Left hindlimb (tissue), 1 donor: Measurements from ENCODE around the gene CD99.
"Not testable (repeated sequence)": the region's sequence is repeated elsewhere in the genome, so short reads cannot be mapped to it uniquely, and the experiment has no call there.

Experiments
- DNase-seq: peaks from one replicate; pipeline ENCODE4 v3.0.0-alpha.2; 2018

Gene CD99

DNA sequence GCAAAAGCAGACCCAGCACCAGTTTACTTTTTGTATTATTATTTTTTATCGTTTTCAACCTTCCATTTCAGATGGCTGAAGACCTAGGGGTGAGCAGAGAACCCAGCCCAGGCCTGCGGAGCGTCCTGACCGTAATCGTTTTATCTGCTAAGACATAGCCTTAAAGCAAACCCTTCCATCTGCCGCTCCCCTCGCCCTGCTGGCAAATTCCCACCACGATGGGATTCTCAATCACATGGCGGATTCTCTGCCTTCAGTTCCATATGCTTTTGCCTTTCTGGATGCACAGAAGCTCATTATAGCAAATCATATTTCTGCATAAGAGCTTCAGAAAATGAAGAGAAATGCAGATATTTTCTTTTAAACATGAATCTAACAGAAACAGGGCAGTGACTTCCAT lies 42.2 kb downstream of the CD99 start:
- no peak for DNase-seq

GRCh38 chrX:2735270-2735669 lies 44.2 kb downstream of the CD99 start:
- DNase-seq, result no peak

DNA sequence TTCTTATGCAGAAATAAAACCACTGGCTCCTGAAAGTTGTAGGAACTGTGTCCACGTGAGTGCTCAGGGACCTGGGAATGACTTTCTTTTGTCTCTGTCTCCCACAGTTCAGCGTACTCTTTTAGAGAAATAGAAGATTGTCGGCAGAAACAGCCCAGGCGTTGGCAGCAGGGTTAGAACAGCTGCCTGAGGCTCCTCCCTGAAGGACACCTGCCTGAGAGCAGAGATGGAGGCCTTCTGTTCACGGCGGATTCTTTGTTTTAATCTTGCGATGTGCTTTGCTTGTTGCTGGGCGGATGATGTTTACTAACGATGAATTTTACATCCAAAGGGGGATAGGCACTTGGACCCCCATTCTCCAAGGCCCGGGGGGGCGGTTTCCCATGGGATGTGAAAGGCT lies 49.6 kb downstream of the CD99 start:
- DNase-seq, result no peak

- no peak for DNase-seq
Observed at GRCh38 chrX:2741386-2741785, 50.3 kb downstream of the CD99 start.

DNA sequence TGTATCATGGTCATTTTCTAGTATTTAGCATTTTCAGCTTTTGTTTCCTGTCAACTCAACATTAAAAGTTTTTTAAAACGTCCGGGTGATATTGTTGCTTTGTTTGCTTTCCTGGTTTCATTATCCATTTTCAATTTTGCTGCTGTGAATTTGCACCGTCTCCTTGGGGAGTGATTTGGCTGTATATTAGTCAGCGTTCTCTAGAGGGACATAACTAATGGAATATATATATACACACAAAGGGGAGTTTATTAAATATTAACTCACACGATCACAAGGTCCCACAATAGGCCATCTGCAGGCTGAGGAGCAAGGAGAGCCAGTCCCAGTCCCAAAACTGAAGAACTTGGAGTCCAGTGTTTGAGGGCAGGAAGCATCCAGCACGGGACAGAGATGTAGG lies 55.2 kb downstream of the CD99 start:
- not testable (repeated sequence) for DNase-seq

GRCh38 chrX:2748171-2748814 lies 57.2 kb downstream of the CD99 start:
- no peak for DNase-seq

DNA sequence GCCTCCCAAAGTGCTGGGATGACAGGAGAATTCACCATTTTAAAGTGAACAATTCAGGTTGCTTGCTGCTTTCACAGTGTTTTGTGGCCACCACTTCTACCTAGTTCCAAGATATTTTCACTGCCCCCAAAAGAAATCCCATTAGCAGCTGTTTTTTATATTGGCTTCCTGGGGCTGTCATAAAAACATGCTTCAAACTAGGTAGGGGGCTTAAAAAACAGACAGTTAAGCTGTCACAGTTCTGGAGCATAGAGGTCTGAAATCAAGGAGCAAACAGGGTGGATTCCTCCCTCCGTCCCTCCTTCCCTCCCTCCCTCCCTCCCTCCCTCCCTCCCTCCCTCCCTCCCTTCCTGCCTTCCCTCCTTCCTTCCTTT lies 57.7 kb downstream of the CD99 start:
- DNase-seq, result no peak

GRCh38 chrX:2751291-2751690 lies 60.2 kb downstream of the CD99 start:
- no peak for DNase-seq

DNA sequence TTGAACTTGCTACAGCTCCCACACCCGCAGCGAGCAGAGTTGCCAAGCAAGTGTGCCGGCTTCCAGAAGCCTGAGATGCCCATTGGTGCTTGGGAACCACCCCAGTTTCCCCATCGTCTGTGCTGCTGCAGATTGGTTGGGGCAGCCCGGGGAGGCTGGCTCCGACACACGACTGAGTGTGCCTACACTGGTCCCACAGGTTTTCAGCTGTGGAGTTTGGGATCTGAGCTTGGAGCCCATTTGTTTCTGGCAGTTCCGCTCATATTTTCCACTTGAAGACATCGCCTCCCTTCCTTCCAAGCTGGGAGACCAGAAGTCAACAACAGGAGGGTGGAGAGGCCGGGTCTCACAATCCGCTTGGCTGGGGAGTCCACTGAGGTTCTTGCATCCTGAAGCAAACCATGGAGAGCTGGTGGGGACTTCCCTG lies 60.8 kb downstream of the CD99 start, which contains the start of gene XG:
Gene XG, plus strand, starts transcription at position 167 of the 427 bp plus-strand sequence. Its CDS starts 235 bp downstream, at position 402.
- peak; percentile 48 for DNase-seq

GRCh38 chrX:2752441-2752840 lies 61.3 kb downstream of the CD99 start:
- not testable (repeated sequence) for DNase-seq

- DNase-seq, result not testable (repeated sequence)
Observed at GRCh38 chrX:2755163-2755715, 64.1 kb downstream of the CD99 start.

DNA sequence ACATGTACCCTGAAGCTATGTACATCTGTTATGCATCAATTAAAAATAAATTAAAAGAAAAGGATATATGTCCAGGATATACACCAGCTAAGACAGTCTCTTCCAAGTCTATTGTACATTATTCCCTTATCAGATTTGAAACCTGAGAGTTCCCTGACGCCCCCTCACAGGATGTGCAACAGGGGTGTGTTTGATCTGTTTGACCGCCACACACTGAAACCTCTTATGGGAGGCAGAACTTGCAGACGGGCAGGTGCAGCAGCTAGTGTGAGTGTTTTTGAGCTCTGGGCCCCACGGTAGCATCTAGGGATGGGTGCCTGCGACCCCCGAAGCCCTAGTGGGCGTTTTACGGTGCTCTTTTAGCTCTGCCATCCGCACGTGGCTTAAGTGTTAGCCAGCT lies 65.5 kb downstream of the CD99 start:
- DNase-seq, result no peak

- no peak for DNase-seq
Observed at GRCh38 chrX:2761246-2761645, 70.2 kb downstream of the CD99 start.

GRCh38 chrX:2762671-2763070 lies 71.6 kb downstream of the CD99 start:
- DNase-seq, result not testable (repeated sequence)

- DNase-seq, result not testable (repeated sequence)
Observed at GRCh38 chrX:2764766-2765548, 73.9 kb downstream of the CD99 start.

DNA sequence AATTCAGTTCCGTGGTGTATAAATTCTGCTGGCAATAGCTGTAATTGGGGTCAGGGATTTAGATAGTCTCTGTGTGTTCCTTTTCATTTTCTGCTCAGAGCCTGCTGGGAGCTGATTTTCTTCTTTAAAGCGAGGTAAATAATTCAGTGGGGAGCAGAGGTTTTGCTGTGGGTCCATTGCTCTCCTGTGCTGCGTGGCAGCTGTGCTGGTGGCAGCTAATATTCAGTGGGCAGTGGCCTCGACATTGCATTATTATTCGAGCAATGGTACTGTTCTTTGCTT lies 74.4 kb downstream of the CD99 start:
- DNase-seq, result no peak

DNA sequence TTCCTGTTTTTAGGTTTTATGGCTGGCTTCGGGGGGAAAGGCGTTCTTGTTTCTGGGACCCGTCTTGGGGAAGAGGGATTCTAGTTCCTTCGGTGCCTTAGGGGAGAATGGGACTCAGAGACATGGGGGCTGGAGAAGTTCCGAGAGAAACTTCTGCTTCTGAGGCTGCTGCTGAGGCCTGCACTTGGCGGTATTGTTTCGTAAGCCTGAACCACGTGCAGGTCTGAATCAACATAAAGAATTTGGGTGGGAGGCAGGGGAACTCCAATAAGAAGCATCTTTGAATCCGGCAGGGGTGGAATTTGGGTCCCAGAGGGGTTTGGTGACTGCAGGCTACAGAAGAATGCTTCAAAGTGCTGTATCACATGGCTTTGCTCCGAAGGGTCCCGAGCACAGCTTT lies 75.8 kb downstream of the CD99 start:
- no peak for DNase-seq

- peak; percentile 39 for DNase-seq
Observed at GRCh38 chrX:2767631-2768455, 76.7 kb downstream of the CD99 start.

DNA sequence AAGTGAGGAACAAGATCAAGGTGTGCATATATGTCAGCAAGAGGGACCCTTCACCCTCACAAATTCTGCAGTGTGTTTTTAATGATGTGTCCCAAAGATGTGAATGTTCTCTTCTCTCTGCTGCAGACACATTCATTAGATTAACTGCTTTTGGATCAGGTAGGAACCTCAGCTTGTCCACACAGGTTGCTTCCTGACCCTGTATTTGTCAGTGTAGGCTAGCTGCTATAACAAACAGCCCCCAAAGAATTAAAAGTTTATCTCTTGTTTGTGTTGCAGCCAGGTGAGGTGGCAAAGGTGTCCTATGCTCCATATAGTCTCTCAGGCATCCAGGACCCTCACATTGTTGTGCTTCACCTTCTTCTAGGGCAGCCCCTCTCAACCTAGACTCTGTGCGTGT lies 78.5 kb downstream of the CD99 start:
- DNase-seq, result no peak

DNA sequence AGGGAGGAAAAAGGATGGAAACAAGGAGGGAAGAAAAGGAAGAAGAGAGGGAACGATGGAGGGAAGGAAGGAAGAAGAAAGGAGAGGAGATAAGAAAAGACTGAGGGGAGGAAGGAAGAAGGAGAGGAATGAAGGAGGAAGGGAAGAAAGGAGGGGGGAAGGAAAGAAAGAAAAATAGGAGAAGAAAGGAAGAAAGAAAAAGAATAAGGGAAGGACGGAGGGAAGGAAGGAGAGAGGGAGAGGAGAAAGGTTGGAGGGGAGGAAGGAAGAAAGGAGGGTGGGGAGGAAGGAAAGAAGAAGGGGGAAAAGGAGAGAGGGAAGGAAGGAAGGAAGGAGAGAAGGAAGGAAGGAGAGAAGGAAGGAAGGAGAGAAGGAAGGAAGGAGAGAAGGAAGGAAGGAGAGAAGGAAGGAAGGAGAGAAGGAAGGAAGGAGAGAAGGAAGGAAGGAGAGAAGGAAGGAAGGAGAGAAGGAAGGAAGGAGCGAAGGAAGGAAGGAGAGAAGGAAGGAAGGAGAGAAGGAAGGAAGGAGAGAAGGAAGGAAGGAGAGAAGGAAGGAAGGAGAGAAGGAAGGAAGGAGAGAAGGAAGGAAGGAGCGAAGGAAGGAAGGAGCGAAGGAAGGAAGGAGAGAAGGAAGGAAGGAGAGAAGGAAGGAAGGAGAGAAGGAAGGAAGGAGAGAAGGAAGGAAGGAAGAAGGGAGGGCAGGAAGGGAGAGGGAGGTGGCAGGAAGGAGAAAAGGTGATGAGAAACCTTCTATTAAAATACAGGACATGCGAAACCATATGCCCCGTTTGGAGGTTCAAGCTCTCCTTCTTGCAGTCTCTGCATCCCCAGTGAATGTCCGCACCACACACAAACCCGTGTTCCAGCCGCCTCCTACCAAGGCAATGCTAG lies 82.3 kb downstream of the CD99 start:
- DNase-seq, result not testable (repeated sequence)

GRCh38 chrX:2774057-2774456 lies 83.0 kb downstream of the CD99 start:
- DNase-seq, result no peak

GRCh38 chrX:2774776-2775175 lies 83.7 kb downstream of the CD99 start:
- no peak for DNase-seq
